Mucosa of descending colon (tissue), 3 donors: ENCODE results near the gene ZNF433. TPM values are rescaled to one million over a fixed set of nuclear protein-coding genes. Genes with fewer than 3 reads are reported as not detected.

Experiments
- ATAC-seq: fragments of 200-7000 bp; cut with Tn5 transposase; one replicate; pipeline ENCODE4 v1.9.1; 2020; ENCODE audit warnings: mild to moderate bottlenecking, moderate library complexity
- DNase-seq, 3 donors: peaks; one replicate each; pipeline ENCODE4 v3.0.0-alpha.2; 2020
- H3K36me3 ChIP-seq: fragments of 200-600 bp; one replicate; pipeline ENCODE4 v1.8.0; 2021; ENCODE audit warnings: low read depth, mild to moderate bottlenecking
- H3K4me1 ChIP-seq: fragments of 200-600 bp; one replicate; pipeline ENCODE4 v1.8.0; 2021; ENCODE audit warnings: low read depth, mild to moderate bottlenecking
- H3K4me3 ChIP-seq: fragments of 200-600 bp; one replicate; pipeline ENCODE4 v1.8.0; 2021; ENCODE audit warnings: mild to moderate bottlenecking
- H3K9me3 ChIP-seq: fragments of 200-600 bp; one replicate; pipeline ENCODE4 v1.8.0; 2021; ENCODE audit warnings: mild to moderate bottlenecking
- CTCF ChIP-seq: fragments of 200-600 bp; IDR thresholded peaks from one replicate; pipeline ENCODE4 v1.8.0; 2022; ENCODE audit warnings: antibody characterized with exemption, mild to moderate bottlenecking
- intact Hi-C, 2 donors: fragments of 100-400 bp; cut with DNase I in 1 of 2; cut with micrococcal nuclease in 1 of 2; formaldehyde crosslinking; loops; one replicate each; pipeline versions ENCODE4 v1.11.0 to v1.11.1; 2022; cut with DNase I, micrococcal nuclease
- total RNA-seq, 3 donors: library from RNA; stranded (reverse); fragmentation: NEBNext Ultra II Directional in 2 of 3; extraction: Animal tissue kit (Norgen Biotek cat#: 25700) in 2 of 3; gene quantifications; one replicate each; pipeline versions ENCODE4 v1.2.1 to v1.2.4, GENCODE V29; 2021 to 2023
- donor health status: DM: no; HTN: no; CAD: no; lungs with moderate emphysema.
- donor health status: DM: no; HTN: no; CAD: no.
- donor health status: DM: no; HTN: yes; CAD: no.

The ZNF433 gene
- total RNA-seq, 3 donors from 2014 or later: 1.8 to 4.7 (median 2.5) TPM

GRCh38 chr19:12055784-12056183 is 20.3 kb upstream of the ZNF433 start:
- ATAC-seq (no peak), DNase-seq (no peak)
- Histone ChIP-seq H3K36me3 (no peaks in the 10 kb centered on the region), H3K9me3 (no peaks in the 10 kb centered on the region), H3K4me3 (no peak overlapping the region), H3K4me1 (peaks cover 15% of the 10 kb centered on the region)
- TF ChIP-seq CTCF: no peak
- intact Hi-C loops: loop anchor here (10.0 kb wide), 1 partner anchor 89 kb away; the partner anchor contains the start of gene ZNF20 (in 2 of the 2)

GRCh38 chr19:12052497-12053169 is 17.2 kb upstream of the ZNF433 start, which contains the start of gene ZNF878:
Gene ZNF878, minus strand, starts transcription at chr19:12052961. Its CDS starts 160 bp downstream, at chr19:12052801.
- Histone ChIP-seq H3K4me3 (peak within 1 kb of the TSS; percentile 32), H3K4me1 (peaks cover 8% of the 10 kb centered on the region), H3K9me3 (no peaks in the 10 kb centered on the region), H3K36me3 (no peaks in the 10 kb centered on the region)
- ATAC-seq (peak; percentile 99), DNase-seq (peak; percentile 88 to 95 (median 92))
- no peak for TF ChIP-seq CTCF
- intact Hi-C loops: loop anchor here (10.0 kb wide), 1 partner anchor 92 kb away; the partner anchor contains the start of gene ZNF20 (in 2 of the 2)

DNA sequence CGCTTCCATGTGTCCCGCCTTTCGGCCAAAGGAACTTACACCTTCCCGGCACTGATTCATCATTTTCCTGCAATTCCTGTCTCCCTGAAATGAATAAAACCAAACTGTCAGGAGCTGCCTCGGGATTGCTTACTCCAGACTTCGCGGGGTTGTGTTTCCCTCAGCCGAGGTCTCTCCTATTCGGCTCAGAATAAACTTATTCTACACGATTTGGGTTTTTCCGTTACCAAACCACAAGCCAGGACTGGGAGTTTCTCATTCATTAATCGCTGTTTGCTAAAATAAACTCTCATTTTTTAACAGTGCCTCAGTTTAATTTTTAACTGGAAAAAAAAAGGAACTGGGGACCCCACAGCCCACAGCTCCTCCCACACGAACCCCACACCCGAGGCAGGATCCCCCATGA is 16.6 kb upstream of the ZNF433 start:
- DNase-seq (no peak), ATAC-seq (peak; percentile 7)
- peaks cover 8% of the 10 kb centered on the region for H3K4me1 ChIP-seq
- no peaks in the 10 kb centered on the region for H3K36me3 ChIP-seq
- H3K9me3 ChIP-seq: no peaks in the 10 kb centered on the region
- no peak for TF ChIP-seq CTCF
- intact Hi-C loops: loop anchor here (10.0 kb wide), 1 partner anchor 93 kb away; the partner anchor contains the start of gene ZNF20 (in 2 of the 2)
- H3K4me3 ChIP-seq: peak overlapping the region; percentile 32

DNA sequence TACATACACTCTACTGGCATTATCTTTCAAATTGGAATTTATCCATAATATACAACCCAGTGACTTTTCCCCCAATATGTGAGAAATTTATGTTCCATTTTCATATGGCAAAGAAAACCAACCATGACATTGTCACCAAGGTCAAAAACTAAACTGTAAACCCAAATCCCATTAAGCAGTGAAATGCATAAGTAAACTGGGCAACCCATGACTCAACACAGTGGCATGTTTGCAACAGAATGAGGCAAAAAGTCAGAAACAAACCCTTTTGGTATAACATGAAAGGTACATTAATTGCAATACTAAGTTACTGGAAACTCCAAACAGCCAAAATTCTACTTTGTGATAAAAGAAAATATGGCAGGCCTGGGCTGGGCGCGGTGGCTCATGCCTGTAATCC is 12.4 kb upstream of the ZNF433 start:
- peaks cover 8% of the 10 kb centered on the region for H3K4me1 ChIP-seq
- no peaks in the 10 kb centered on the region for H3K36me3 ChIP-seq
- ATAC-seq: no peak
- no peak for DNase-seq
- no peak overlapping the region for H3K4me3 ChIP-seq
- intact Hi-C loops: no loop called here
- H3K9me3 ChIP-seq: peaks cover 32% of the 10 kb centered on the region
- no peak for TF ChIP-seq CTCF

DNA sequence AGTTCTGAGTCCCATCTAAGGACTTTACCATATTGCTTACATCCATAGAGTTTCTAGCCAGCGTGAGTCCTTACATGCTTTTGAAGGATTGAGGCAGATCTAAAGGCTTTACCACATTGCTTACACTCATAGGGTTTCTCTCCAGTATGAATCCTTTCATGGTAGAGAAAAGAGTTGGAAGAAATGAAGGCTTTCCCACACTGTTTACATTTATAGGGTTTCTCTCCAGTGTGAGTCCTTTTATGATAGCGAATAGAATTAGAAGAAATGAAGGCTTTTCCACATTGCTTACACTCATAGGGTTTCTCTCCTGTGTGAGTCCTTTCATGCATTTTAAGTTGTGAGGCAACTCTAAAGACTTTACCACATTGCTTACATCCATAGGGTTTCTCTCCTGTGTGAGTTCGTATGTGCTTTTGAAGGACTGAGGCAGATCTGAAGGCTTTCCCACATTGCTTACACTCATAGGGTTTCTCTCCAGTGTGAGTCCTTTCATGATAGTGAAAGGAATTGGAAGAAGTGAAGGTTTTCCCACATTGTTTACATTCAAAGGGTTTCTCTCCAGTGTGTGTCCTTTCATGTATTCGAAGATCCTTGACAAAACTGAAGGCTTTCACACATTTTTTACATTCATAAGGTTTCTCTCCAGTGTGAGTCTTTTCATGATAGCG is 8.4 kb upstream of the ZNF433 start:
- H3K9me3 ChIP-seq: peaks cover 44% of the 10 kb centered on the region
- intact Hi-C loops: no loop called here
- no peaks in the 10 kb centered on the region for H3K4me1 ChIP-seq
- no peak for ATAC-seq
- DNase-seq: no peak
- no peak overlapping the region for H3K4me3 ChIP-seq
- TF ChIP-seq CTCF: no peak
- H3K36me3 ChIP-seq: no peaks in the 10 kb centered on the region
